A549 (cell line): ENCODE data around the gene BRAT1.

ENCODE experiments used
- CHD2 ChIP-seq: fragments of 150-350 bp; IDR thresholded peaks from 2 replicates; pipeline ENCODE4 v1.6.1; 2014; ENCODE audit warnings: low read length; ENCODE audit not compliant: partially characterized antibody
- FOSL2 ChIP-seq, 2 experiments: fragments of 450-650 bp in 1 of 2; fragments of >200 bp in 1 of 2; sonication (Bioruptor Twin) in 1 of 2; formaldehyde crosslinking; IDR thresholded peaks; 2 replicates each; pipeline versions ENCODE4 v1.5.0 to v1.6.1; 2016 to 2020; ENCODE audit warnings: mild to moderate bottlenecking in 1 of 2, moderate library complexity in 1 of 2
- HOXA7 ChIP-seq: fragments of 250-450 bp; sonication (Bioruptor Pico); IDR thresholded peaks from 2 replicates; pipeline ENCODE4 v1.5.0; 2020; ENCODE audit warnings: mild to moderate bottlenecking, moderate library complexity
- KDM1A ChIP-seq: fragments of 200-600 bp; sonication (generic); IDR thresholded peaks from 2 replicates; pipeline ENCODE4 v1.6.1; 2016; ENCODE audit warnings: low read depth, mild to moderate bottlenecking
- POLR2A ChIP-seq: IDR thresholded peaks from 2 replicates; pipeline ENCODE4 v1.6.1; 2012; ENCODE audit warnings: mild to moderate bottlenecking, low read length
- RFX5 ChIP-seq: fragments of 450-650 bp; IDR thresholded peaks from 2 replicates; pipeline ENCODE4 v1.7.1; 2014; ENCODE audit warnings: antibody characterized with exemption, mild to moderate bottlenecking, moderate library complexity
- SMC3 ChIP-seq: fragments of >200 bp; sonication (Bioruptor Twin); formaldehyde crosslinking; IDR thresholded peaks from 3 replicates; pipeline ENCODE4 v1.6.1; 2018; ENCODE audit warnings: inconsistent platforms
- TF ChIP-seq, protein P1 (sequence below): fragments of >200 bp; sonication (Bioruptor Twin); formaldehyde crosslinking; IDR thresholded peaks from 3 replicates; pipeline ENCODE4 v1.5.1; 2016
- TF ChIP-seq, protein P2 (sequence below): fragments of 250-450 bp; sonication (Bioruptor Pico); IDR thresholded peaks from 2 replicates; pipeline ENCODE4 v1.5.0; 2021; ENCODE audit warnings: mild to moderate bottlenecking, moderate library complexity, borderline replicate concordance
- TF ChIP-seq, protein P3 (sequence below): IDR thresholded peaks from 2 replicates; pipeline ENCODE4 v1.6.1; 2012

DNA sequence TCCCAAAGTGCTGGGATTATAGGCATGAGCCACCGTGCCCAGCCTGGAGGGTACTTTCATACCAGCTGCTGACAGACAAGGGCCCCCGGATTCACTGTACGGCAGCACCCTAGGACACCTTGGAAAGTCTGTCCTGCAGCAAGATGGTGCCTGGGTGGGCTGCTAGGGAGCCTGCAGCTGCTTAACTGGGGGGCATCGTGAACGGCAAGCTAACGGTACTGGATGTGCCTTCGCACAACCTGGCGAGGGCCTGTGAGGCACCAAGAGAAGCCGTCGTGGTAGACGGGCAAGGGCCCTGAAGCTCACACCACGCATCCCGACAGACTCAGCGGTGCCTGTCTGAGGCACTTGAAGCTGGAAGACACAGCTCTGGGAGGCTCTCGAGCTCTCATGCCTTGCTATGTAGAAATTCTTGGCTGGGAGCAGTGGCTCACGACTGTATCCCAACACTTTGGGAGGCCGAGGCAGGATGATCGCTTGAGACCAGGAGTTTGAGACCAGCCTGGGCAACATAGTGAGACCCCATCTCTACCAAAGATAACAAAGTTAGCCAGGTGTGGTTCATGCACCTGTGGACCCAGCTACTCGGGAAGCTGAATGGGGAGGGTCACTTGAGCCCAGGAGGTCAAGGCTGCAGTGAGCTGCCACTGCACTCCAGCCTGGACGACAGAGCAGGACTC, 9.4 kb downstream of the BRAT1 start:
- TF ChIP-seq RFX5: no peak
- no peak for TF ChIP-seq FOSL2 (IDR thresholded peaks at IDR 0.05)
- no peak for TF ChIP-seq FOSL2 (CRISPR knock-in tag; IDR thresholded peaks at IDR 0.05)
- TF ChIP-seq, protein P1, sequence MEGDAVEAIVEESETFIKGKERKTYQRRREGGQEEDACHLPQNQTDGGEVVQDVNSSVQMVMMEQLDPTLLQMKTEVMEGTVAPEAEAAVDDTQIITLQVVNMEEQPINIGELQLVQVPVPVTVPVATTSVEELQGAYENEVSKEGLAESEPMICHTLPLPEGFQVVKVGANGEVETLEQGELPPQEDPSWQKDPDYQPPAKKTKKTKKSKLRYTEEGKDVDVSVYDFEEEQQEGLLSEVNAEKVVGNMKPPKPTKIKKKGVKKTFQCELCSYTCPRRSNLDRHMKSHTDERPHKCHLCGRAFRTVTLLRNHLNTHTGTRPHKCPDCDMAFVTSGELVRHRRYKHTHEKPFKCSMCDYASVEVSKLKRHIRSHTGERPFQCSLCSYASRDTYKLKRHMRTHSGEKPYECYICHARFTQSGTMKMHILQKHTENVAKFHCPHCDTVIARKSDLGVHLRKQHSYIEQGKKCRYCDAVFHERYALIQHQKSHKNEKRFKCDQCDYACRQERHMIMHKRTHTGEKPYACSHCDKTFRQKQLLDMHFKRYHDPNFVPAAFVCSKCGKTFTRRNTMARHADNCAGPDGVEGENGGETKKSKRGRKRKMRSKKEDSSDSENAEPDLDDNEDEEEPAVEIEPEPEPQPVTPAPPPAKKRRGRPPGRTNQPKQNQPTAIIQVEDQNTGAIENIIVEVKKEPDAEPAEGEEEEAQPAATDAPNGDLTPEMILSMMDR: no peak
- no peak for TF ChIP-seq POLR2A
- TF ChIP-seq, protein P2, sequence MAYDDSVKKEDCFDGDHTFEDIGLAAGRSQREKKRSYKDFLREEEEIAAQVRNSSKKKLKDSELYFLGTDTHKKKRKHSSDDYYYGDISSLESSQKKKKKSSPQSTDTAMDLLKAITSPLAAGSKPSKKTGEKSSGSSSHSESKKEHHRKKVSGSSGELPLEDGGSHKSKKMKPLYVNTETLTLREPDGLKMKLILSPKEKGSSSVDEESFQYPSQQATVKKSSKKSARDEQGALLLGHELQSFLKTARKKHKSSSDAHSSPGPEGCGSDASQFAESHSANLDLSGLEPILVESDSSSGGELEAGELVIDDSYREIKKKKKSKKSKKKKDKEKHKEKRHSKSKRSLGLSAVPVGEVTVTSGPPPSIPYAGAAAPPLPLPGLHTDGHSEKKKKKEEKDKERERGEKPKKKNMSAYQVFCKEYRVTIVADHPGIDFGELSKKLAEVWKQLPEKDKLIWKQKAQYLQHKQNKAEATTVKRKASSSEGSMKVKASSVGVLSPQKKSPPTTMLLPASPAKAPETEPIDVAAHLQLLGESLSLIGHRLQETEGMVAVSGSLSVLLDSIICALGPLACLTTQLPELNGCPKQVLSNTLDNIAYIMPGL (CRISPR knock-in tag): no peak
- no peak for TF ChIP-seq HOXA7
- no peak for TF ChIP-seq SMC3
- TF ChIP-seq, protein P3, sequence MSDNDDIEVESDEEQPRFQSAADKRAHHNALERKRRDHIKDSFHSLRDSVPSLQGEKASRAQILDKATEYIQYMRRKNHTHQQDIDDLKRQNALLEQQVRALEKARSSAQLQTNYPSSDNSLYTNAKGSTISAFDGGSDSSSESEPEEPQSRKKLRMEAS: no peak
- TF ChIP-seq KDM1A: no peak
- no peak for TF ChIP-seq CHD2
